Effector memory CD4-positive, alpha-beta T cell (primary cell): Measurements from ENCODE around the gene COL23A1.

ENCODE experiments used
- DNase-seq, 3 donors: peaks; one replicate each; pipeline ENCODE4 v3.0.0-alpha.2; 2020
- H3K27ac ChIP-seq: 2 replicates; pipeline ENCODE4 v1.7.0; 2013; ENCODE audit warnings: mild to moderate bottlenecking, low read length, moderate library complexity; ENCODE audit not compliant: insufficient read depth, poor library complexity, severe bottlenecking
- H3K27me3 ChIP-seq: replicated peaks from 2 replicates; pipeline ENCODE4 v1.7.0; 2013; ENCODE audit warnings: mild to moderate bottlenecking, low read length; ENCODE audit not compliant: insufficient read depth, control insufficient read depth, poor library complexity, severe bottlenecking
- H3K36me3 ChIP-seq: 2 replicates; pipeline ENCODE4 v1.7.0; 2013; ENCODE audit warnings: mild to moderate bottlenecking, low read length, moderate library complexity; ENCODE audit not compliant: control insufficient read depth, insufficient read depth
- H3K4me1 ChIP-seq: 2 replicates; pipeline ENCODE4 v1.7.0; 2013; ENCODE audit warnings: low read length, mild to moderate bottlenecking; ENCODE audit not compliant: control insufficient read depth, insufficient read depth, poor library complexity, severe bottlenecking
- H3K4me3 ChIP-seq: 2 replicates; pipeline ENCODE4 v1.7.0; 2013; ENCODE audit warnings: low read length, low read depth, mild to moderate bottlenecking; ENCODE audit not compliant: insufficient read depth, poor library complexity, severe bottlenecking
- H3K9me3 ChIP-seq: 2 replicates; pipeline ENCODE4 v1.7.0; 2013; ENCODE audit warnings: mild to moderate bottlenecking, low read length, moderate library complexity; ENCODE audit not compliant: control insufficient read depth

Gene COL23A1

DNA sequence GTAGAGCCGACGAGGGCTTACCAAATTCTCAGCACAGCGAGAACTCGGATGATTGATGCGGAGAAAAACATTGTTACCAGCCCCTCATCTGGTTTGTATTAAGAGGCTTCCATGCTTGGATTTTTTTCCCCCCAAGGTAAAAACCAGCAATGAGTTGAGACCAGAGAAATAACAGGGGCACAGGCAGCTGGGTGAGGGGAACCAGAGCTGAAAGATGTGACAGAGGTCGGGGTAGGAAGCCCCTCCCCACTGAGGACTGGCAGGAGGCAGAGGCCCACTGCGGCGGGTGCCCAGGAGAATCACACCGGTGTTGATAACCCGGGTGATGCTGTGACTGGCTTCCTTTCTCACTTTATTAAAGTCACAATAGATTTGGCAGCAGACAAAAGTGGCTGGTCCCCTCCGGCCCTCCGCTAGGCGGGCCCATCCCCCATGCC lies 241.1 kb downstream of the COL23A1 start:
- H3K27ac ChIP-seq, result no peak overlapping the region
- DNase-seq, result no peak
- H3K36me3 ChIP-seq, result no peaks in the 10 kb centered on the region
- no peaks in the 10 kb centered on the region for H3K27me3 ChIP-seq
- H3K4me3 ChIP-seq, result no peak overlapping the region
- H3K4me1 ChIP-seq, result no peaks in the 10 kb centered on the region
- H3K9me3 ChIP-seq, result no peaks in the 10 kb centered on the region

DNA sequence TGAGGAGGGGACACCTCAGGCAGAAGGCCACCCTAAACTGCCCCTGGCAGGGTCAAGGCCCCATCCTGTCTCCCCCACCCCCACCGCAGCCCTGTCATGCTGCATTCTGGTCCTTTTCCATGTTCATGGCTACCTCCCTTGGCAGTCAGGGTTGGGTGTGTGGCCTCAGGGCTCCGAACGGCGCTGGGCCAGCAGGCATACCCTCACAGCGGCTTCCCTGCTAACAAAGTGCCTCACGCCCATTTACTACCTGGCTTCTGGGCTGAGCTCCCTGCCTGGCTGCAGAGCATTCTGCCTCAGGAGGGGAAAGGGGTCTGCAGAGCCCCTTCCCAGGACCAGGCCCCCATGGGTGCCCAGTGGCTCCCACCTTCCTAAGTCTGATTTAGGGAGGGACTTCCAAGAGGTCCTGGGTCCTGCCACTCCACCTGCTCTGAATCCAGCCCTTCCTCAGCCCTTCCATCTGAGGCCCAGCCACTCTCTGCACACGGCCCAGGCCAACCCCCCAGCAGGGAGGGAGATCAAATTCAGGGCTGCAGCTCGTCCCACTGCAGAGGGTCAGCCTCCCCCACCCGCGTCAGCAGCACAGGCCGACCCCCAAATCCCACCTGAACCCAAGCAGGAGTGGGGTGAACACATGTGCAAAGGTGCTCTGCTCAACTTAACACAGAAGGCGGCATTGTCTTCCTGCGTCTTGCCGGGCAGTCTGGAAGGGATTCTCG lies 241.7 kb downstream of the COL23A1 start:
- no peaks in the 10 kb centered on the region for H3K9me3 ChIP-seq

DNA sequence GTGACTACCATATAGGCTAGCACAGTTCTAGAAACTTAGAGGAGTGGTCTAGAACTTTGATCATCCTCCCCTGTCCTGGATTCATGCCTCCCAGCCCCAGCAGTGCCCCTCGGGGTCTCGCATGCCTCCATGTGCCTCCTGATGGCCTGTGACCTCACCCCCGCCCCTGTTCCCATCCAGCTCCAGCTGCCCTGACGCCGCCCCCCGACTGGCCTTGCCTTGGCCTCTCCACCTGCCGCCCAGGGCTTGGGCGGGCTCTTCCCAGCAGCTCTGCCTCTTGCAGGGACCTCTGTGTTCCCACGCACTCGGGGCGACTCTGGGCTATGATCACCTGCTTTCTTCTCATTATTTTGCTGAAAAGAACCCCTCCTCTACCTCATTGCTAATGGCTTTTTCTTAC lies 242.2 kb downstream of the COL23A1 start:
- no peaks in the 10 kb centered on the region for H3K4me1 ChIP-seq
- H3K9me3 ChIP-seq, result no peaks in the 10 kb centered on the region
- DNase-seq, result no peak

More for the DNA sequence above, 241.7 kb downstream of the COL23A1 start:
- Histone ChIP-seq H3K4me3 (no peak overlapping the region), H3K4me1 (no peaks in the 10 kb centered on the region), H3K27ac (no peak overlapping the region), H3K36me3 (no peaks in the 10 kb centered on the region), H3K27me3 (no peaks in the 10 kb centered on the region)
- no peak for DNase-seq

DNA sequence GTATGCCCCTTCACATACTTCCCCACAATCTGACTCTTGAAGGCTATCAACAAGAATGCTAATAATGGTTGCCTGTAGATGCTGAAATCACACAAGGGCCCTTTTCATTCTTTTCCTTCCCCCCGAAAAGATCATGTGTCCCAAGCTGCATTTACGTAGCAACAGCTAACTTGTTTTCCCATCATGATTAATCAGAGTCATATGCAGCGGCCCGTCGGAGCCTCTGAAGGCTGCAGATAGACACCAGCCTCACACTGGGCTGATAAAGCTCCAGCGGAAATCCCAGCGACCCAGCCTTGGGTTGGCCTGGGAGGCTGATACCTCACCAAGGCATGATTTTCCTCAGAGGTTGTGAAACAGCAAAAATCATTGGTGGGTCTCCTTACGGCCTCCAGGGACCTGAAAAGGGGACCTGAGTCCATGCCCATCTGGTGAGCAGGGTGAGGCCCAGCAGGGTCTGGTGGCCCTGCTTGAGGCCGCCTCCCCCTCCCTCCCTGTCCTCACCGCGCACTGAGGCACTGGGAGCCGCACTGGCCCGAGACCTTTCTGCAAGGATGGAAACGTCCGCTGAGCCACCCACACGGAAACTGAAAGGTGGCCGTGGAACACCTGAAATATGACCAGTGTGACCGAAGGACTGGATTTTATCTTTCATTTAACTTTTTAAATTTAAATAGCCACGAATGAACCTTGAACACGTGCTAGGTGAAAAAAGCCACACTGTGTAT lies 243.4 kb downstream of the COL23A1 start:
- H3K27me3 ChIP-seq, result no peaks in the 10 kb centered on the region
- H3K27ac ChIP-seq, result no peak overlapping the region
- no peak for DNase-seq
- H3K4me1 ChIP-seq, result no peaks in the 10 kb centered on the region
- no peaks in the 10 kb centered on the region for H3K36me3 ChIP-seq
- H3K9me3 ChIP-seq, result no peaks in the 10 kb centered on the region
- no peak overlapping the region for H3K4me3 ChIP-seq

More for the DNA sequence above, 242.2 kb downstream of the COL23A1 start:
- H3K27ac ChIP-seq, result no peak overlapping the region
- H3K4me3 ChIP-seq, result no peak overlapping the region
- no peaks in the 10 kb centered on the region for H3K36me3 ChIP-seq
- no peaks in the 10 kb centered on the region for H3K27me3 ChIP-seq

DNA sequence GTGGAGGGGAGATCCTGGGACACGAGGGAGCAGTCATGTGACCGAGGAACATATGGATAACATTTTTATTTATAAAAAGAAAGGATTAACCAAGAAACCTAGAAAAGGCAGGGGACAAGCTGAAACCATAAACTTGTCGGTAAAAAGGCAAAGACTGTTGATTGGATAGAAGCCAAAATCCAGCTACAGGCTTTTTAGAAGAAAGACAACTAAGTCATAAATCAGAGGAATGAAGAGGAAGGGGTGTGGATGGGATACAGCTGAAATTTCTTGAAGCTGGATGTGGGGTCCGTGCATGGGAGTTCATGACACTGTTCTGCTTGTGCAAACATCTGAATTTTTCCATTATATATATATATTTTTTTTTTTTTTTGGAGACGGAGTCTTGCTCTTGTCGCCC lies 246.9 kb downstream of the COL23A1 start:
- Histone ChIP-seq H3K27ac (no peak overlapping the region), H3K9me3 (no peaks in the 10 kb centered on the region), H3K4me1 (no peaks in the 10 kb centered on the region), H3K4me3 (no peak overlapping the region), H3K27me3 (no peaks in the 10 kb centered on the region), H3K36me3 (no peaks in the 10 kb centered on the region)
- DNase-seq, result no peak

DNA sequence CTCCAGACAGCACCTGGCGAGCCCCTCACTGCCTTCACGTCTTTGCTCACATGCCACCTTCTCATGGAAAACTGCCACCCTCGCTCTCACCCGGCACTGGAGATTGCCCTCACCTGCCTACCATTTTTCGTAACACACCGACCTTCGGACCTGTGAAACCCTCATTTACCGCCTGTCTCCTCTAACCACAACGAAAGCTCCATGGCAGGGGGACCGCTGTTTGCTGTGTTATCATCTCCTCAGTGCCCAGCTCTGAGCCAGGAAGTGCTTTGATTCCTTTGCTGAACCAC lies 248.4 kb downstream of the COL23A1 start:
- H3K4me3 ChIP-seq, result no peak overlapping the region
- DNase-seq, result no peak
- no peaks in the 10 kb centered on the region for H3K27me3 ChIP-seq
- no peaks in the 10 kb centered on the region for H3K4me1 ChIP-seq
- no peaks in the 10 kb centered on the region for H3K36me3 ChIP-seq
- no peaks in the 10 kb centered on the region for H3K9me3 ChIP-seq
- no peak overlapping the region for H3K27ac ChIP-seq

DNA sequence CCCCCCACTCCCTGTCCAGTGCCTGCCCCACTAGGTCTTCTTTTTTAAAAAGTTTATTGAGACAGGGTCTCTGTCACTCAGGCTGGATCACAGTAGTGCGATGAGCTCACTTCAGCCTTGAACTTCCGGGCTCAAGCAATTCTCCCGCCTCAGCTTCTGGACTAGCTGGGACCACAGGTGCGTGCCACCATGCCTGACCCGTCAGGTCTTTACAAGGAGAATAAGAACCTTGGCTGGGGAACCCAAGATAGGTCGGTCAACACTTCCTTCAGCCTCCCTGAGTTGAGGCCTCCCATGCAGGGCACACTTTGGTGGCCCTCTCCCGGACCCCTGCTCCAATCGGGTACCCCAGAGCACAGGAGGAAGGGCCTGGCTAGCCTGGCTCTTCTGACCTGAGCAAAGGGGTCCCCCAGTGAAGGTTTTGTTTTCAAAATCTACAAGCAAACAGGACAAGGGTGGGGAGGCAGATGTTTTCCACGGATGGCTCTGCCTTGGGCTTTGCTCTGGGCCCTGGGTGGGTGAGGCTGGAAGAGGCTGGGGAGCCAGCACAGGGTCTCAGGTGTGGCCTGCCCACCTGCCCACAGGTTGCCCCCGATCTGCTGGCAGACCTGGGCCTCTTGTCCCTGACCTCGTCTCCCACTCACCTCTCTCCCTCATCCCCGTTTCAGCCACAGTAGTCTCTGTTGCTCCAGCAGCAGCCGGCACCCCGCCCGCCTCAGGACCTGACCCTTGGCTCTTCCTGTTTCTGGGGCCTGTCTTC lies 248.9 kb downstream of the COL23A1 start:
- no peak for DNase-seq
- Histone ChIP-seq H3K27me3 (no peaks in the 10 kb centered on the region), H3K27ac (no peak overlapping the region), H3K4me1 (no peaks in the 10 kb centered on the region), H3K4me3 (no peak overlapping the region), H3K36me3 (no peaks in the 10 kb centered on the region), H3K9me3 (no peaks in the 10 kb centered on the region)

DNA sequence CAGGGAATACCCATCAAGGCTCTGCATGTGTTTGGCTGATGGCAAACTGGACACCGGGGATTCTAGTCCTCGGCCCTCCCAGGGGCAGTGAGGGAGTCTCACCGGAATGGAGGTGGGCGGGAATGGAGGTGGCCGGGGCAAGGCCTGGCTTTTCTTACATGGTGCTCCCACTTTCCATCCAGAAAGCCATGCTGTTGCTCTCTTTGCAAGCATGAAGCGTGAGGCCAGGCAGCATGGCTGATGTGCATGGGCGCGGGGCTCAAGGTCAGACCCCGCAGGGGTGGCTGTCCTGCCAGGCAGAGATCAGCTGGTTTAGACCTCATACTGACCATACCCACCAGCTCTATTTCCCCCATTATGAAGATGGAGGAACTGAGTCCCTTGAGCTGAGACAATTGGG lies 249.6 kb downstream of the COL23A1 start:
- Histone ChIP-seq H3K27me3 (no peaks in the 10 kb centered on the region), H3K9me3 (no peaks in the 10 kb centered on the region), H3K27ac (no peak overlapping the region), H3K4me1 (no peaks in the 10 kb centered on the region), H3K36me3 (no peaks in the 10 kb centered on the region), H3K4me3 (no peak overlapping the region)
- DNase-seq, result no peak

DNA sequence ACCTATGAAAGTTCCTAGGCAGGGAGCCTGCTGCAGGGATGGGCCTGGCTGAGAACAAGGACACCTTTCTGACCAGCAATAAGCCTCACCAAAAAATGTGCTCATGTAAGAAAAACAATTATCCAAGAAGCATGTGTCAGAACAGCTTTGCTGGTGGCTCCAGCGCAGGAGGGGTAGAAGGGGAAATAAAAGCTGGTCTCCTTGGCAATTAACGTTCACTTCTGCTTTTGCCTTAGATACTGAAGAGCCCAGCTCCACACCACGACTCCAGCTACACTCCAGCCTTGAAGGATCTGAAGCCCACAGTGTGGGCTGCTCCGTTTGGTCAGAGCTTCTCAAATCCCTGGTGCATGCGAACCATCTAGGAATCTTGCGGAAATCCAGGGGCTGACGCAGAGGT lies 250.0 kb downstream of the COL23A1 start:
- DNase-seq, result no peak
- Histone ChIP-seq H3K9me3 (no peaks in the 10 kb centered on the region), H3K27ac (no peak overlapping the region), H3K4me1 (no peaks in the 10 kb centered on the region), H3K27me3 (no peaks in the 10 kb centered on the region), H3K4me3 (no peak overlapping the region), H3K36me3 (no peaks in the 10 kb centered on the region)

DNA sequence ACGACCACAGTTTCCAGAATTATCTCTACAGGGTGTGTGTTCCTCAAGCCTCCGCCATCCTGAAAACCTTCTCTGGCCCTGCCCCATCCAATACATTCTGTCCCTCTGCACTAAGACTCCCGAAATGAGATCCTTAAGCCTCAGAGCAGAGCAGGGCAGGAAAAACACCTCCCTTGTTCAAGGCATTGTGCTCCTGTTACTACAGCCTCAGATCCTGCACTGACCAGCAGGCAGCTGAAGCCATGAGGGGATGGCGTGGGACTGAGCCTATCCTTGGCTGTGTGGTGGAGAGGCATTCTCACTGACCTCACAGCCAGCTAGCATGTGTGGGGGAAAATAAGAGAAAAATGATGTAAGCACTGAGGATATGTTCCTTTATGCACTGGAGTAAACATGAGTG lies 250.9 kb downstream of the COL23A1 start:
- Histone ChIP-seq H3K4me3 (no peak overlapping the region), H3K4me1 (no peaks in the 10 kb centered on the region), H3K36me3 (no peaks in the 10 kb centered on the region), H3K27me3 (no peaks in the 10 kb centered on the region), H3K9me3 (no peaks in the 10 kb centered on the region), H3K27ac (no peak overlapping the region)
- DNase-seq, result no peak
